NCI-H82 (cell line): ENCODE measurements around the gene POLR1B.
A peak's percentile ranks its signal among the peaks of the same experiment; 100 is the strongest.
"Not testable (repeated sequence)": the region's sequence is repeated elsewhere in the genome, so short reads cannot be mapped to it uniquely, and the experiment has no call there.

Source experiments
- DNase-seq: peaks from one replicate; lab custom pipeline; 2025; lab: John Stamatoyannopoulos, UW

Gene POLR1B

DNA sequence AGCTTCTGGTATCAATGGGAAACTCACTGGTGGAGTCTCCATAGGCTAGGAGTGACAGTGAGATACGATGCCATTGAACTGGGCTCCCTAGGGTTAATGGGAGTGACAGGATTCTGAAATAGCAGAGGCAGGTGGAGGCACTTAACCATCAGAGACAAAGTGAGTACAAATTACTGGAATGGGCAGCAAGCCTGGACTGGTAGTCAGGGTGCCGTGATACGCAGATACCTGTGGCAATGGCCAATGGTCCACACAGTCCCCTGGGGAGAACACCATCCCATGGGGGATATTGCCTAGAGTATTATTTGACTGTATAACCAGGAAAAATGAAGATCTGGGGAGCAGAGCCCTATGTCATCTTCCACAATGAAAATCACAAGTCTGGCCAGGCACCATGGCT is 59.5 kb downstream of the POLR1B start:
- DNase-seq = no peak

DNA sequence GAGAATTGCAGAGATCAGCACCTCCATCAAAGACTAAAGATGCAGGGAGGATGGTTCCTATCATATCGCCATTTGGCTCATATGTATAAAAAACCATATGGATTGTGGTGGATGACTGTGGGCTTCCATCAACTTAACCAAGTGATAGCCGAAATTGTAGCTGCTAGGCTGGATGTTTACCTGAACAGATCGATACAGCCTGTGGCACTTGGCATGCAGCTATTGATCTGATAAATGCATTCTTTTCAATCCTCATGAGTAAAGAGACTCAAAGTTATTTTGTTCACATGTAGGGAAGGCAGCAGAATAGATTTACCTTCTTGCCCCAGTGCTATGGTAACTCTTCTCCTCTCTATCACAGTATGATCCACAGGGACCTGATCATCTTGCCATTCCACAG is 60.7 kb downstream of the POLR1B start:
- no peak for DNase-seq

DNA sequence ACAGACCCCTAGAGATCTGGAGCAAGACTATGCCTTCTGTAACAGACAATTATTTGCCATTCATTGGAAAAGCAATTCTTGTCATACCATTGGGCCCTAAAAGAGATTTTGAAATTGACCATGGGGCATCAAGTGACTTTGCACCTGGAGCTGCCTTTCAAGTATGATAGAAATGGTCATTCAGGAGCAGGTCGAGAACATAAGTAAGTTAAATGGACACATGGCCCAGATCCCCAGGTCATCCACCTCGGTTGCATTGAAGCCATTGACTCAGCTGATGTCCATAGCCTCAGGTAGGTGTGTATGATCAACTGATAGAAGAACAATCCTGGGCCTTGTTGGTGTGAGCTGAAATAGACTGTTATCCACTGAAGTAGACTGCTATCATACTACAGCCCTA is 61.5 kb downstream of the POLR1B start:
- no peak for DNase-seq

- no peak for DNase-seq
These were observed 62.7 kb downstream of the POLR1B start for GRCh38 chr2:112604952-112605351.

- no peak for DNase-seq
These were observed 63.7 kb downstream of the POLR1B start for GRCh38 chr2:112605926-112606325.

DNA sequence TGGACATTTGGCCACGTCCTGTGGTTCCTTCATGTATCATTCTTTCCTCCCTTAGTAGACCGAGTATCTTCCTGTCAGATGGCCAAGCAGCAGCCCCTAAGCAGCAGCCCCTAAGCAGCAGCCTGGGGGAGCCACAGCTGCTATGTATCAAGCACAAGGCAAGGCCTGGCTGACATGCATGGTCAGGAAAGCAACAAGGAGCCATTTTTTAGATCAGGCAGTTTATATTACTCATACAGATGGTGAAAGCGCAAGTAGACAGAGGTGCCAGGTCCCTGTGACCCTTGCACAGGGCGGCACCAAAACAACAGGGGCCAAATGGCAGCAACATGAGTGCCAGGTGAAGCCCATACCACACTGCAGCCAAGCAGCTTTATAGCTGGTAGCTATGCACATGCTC is 64.3 kb downstream of the POLR1B start:
- no peak for DNase-seq

DNA sequence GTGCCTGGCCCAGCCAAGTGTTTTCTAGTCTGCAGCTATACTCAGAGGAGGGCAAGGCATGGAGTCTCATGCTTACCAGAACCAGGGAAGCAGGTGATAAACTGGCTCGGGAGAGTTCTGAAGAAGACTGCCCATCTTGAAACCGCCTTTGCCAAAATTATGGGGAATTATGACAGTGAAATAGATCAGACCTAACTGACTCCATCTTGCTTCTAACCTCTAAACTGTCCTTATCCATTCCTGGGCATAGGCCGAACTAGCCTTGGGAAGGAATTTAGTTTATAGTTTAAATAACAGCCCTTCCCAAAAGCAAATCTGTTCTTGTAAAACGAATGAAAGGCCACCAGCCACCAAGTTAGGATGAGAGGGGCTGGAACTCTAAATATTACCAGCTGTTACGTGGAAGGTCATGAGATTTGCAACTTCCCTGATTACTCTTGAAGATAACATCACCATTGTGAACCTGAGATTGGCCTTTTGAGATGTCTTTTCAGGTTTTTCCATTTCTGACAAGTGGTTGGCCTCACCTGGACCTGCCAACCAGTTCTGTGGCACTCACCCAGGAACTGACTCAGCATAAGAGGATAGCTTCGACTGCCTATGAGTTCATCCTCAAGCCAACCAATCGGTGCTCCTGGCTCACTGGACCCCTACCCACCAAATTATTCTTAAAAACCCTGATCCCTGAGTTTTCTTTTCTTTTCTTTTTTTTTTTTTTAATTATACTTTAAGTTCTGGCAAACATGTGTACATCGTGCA is 65.6 kb downstream of the POLR1B start:
- DNase-seq = no peak

DNA sequence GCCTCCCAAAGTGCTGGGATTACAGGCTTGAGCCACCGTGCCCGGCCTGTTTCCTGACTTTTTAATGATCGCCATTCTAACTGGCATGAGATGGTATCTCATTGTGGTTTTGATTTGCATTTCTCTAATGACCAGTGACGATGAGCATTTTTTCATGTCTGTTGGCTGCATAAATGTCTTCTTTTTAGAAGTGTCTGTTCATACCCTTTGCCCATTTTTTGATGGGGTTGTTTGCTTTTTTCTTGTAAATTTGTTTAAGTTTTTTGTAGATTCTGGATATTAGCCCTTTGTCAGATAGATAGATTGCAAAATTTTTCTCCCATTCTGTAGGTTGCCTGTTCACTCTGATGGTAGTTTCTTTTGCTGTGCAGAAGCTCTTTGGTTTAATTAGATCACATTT is 67.1 kb downstream of the POLR1B start:
- DNase-seq = not testable (repeated sequence)

- DNase-seq = not testable (repeated sequence)
These were observed 70.0 kb downstream of the POLR1B start for GRCh38 chr2:112612283-112612682.

GRCh38 chr2:112614201-112614840 is 72.1 kb downstream of the POLR1B start:
- DNase-seq = peak; percentile 22

GRCh38 chr2:112615051-112615450 is 72.8 kb downstream of the POLR1B start:
- no peak for DNase-seq

DNA sequence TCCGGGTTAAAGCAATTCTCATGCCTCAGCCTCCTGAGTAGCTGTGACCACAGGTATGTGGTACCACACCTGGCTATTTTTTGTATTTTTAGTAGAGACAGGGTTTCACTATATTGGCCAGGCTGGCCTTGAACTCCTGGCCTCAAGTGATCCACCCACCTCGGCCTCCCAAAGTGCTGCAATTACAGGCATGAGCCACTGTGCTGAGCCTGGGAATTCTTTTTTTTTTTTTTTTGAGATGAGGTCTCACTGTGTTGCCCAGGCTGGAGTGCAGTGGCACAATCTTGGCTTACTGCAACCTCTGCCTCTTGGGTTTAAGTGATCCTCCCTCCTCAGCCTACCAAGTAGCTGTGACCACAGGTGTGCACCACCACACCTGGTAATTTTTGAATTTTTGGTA is 73.5 kb downstream of the POLR1B start:
- DNase-seq = not testable (repeated sequence)

DNA sequence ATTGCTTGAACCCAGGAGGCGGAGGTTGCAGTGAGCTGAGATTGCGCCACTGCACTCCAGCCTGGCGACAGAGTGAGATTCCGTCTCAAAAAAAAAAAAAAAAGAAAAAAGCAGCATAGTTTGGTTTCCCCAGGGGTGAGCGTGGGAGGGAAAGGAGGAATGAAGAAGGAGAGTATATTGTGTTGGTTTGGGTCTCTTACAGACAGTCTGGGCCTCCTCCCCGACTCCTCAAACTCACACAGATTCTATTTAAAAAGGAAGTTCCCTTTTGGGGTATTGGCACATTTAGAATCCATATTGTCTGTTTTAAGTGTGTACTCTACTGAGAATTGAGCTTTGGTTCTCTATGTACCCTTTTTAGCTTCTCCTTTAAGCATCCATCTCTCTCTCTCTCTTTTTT is 76.1 kb downstream of the POLR1B start:
- no peak for DNase-seq

DNA sequence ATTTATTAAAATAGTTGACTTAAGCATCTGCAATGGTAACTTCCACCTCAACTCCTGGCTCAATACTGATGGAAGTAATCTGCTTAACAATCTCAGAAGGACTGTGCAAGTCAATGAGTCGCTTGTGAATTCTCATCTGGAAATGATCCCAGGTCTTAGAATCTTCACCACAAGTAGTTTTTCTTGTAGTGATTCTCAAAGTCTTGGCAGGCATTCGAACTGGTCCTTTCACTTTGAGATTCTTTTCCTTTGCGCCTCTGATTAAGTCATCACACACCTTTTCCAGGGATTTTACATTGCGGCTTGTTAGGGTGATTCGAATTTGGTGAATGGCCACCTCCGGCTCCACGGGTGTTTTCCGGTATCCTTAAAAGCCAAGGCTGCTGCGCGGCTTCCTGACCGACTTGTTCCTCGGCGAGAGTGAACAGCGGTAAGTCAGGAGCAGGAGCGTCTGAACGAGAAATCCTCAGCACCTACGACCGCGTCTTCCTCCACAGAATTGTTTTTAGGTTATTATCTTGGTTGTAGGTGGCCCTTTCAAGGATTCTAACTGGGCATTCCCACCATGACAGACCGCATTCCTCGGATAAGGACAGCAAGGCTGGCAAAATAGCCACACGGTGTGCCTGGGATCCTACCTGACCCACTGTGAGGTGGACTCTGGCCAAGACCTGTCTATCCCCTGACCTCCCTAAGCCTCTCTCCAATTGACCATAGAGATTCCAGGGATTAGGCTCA is 79.7 kb downstream of the POLR1B start:
- DNase-seq = no peak

- peak; percentile 18 for DNase-seq
These were observed 80.2 kb downstream of the POLR1B start for GRCh38 chr2:112622528-112622849.

- no peak for DNase-seq
These were observed 81.9 kb downstream of the POLR1B start for GRCh38 chr2:112623913-112624777.

DNA sequence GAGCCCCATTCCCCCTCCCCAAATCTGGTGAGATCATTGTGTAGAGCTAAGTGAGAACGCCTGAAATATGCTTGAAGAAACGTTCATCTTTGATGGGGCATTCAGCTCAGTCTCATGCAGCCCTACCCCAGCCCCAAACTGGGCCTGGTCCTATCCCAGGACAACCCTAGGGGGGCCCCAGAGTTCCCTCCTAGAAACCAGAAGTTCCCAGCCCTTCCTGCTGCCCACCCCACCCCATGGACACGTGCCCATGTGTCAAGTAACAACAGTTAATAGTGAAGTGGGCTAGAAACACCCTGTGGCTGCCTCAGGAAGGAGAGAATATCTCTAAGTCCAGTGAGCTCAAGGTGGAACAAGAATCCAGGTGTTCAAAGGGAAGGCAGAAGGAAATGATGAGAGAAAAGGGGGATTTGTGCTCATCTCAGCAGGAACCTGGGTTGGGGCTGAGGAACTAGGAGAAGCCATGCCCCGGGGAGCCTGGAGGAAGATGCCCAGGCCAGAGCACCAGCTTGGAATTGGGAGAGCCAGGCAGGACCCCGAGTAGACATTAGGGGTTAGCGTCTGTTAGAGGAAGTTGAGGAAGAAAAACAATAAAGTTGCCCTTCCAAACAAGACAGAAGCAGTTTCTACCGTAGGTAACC is 83.3 kb downstream of the POLR1B start:
- no peak for DNase-seq

- peak; percentile 76 for DNase-seq
These were observed 84.4 kb downstream of the POLR1B start for GRCh38 chr2:112626604-112627059.
